Measurements from ENCODE around the gene ZC3HAV1.

Gene ZC3HAV1

DNA sequence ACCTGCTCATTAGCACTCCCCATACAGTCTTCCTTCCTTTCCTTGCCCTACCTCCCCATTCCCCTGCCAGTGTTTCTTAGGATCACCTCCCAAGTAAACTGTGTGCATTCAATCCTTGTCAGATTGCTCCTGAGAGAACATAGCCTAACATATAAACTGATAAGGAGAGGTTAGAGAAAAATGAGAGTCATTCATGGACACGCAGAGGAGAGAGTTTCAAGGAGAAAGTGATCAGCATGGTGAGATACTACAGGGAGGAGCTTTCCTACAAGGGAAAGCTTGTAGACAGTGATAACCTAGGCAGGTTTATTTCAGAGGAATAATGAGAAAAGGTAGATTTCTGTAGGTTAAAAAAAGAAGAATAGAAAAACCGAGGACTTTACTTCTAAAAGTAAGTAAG, 70.8 kb downstream of the ZC3HAV1 start:
- no peak for TF ChIP-seq EGR1 (IDR thresholded peaks at IDR 0.05)
- TF ChIP-seq TCF12 (IDR thresholded peaks at IDR 0.05; ENCODE audit: low read depth) = no peak
- TF ChIP-seq FOXM1 (IDR thresholded peaks at IDR 0.05; ENCODE audit: borderline replicate concordance, low read depth) = no peak

DNA sequence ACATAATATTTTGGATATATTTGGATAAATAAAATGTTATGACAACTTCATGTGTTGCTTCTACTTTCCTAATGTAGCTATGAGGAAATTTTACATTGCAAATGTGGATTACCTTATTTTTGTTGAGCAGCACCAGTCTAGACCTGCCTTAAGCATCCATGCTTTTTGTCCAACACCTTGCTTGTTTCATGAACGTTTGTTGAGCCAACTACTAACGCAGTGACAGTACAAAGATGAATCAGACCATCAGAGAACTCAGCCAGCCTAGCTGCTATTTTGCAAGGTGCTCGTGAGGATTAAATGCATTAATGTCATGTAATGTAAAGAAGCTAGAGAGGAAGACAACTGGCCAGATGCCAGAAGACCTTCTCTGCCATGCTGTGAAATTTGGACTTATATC, 72.6 kb downstream of the ZC3HAV1 start:
- TF ChIP-seq YY1 (IDR thresholded peaks at IDR 0.05; ENCODE audit: low read depth) (no peak), CEBPB (IDR thresholded peaks at IDR 0.05) (no peak), ZBTB7A (IDR thresholded peaks at IDR 0.05; ENCODE audit: low read depth) (no peak), TCF12 (IDR thresholded peaks at IDR 0.05; ENCODE audit: low read depth) (no peak), CREB1 (IDR thresholded peaks at IDR 0.05; ENCODE audit: low read depth) (no peak), EGR1 (IDR thresholded peaks at IDR 0.05) (no peak), RAD21 (IDR thresholded peaks at IDR 0.05; ENCODE audit: low read depth) (no peak), TAF1 (IDR thresholded peaks at IDR 0.05; ENCODE audit: low read depth) (no peak), EP300 (IDR thresholded peaks at IDR 0.05; ENCODE audit: borderline replicate concordance) (no peak), NFIC (IDR thresholded peaks at IDR 0.05) (no peak), TEAD4 (IDR thresholded peaks at IDR 0.05) (no peak), FOXM1 (IDR thresholded peaks at IDR 0.05; ENCODE audit: borderline replicate concordance, low read depth) (no peak)
- TF ChIP-seq, protein P1, sequence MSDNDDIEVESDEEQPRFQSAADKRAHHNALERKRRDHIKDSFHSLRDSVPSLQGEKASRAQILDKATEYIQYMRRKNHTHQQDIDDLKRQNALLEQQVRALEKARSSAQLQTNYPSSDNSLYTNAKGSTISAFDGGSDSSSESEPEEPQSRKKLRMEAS (IDR thresholded peaks at IDR 0.05) = no peak
- TF ChIP-seq, protein P2, sequence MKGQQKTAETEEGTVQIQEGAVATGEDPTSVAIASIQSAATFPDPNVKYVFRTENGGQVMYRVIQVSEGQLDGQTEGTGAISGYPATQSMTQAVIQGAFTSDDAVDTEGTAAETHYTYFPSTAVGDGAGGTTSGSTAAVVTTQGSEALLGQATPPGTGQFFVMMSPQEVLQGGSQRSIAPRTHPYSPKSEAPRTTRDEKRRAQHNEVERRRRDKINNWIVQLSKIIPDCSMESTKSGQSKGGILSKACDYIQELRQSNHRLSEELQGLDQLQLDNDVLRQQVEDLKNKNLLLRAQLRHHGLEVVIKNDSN (IDR thresholded peaks at IDR 0.05) = no peak
- TF ChIP-seq, protein P3, sequence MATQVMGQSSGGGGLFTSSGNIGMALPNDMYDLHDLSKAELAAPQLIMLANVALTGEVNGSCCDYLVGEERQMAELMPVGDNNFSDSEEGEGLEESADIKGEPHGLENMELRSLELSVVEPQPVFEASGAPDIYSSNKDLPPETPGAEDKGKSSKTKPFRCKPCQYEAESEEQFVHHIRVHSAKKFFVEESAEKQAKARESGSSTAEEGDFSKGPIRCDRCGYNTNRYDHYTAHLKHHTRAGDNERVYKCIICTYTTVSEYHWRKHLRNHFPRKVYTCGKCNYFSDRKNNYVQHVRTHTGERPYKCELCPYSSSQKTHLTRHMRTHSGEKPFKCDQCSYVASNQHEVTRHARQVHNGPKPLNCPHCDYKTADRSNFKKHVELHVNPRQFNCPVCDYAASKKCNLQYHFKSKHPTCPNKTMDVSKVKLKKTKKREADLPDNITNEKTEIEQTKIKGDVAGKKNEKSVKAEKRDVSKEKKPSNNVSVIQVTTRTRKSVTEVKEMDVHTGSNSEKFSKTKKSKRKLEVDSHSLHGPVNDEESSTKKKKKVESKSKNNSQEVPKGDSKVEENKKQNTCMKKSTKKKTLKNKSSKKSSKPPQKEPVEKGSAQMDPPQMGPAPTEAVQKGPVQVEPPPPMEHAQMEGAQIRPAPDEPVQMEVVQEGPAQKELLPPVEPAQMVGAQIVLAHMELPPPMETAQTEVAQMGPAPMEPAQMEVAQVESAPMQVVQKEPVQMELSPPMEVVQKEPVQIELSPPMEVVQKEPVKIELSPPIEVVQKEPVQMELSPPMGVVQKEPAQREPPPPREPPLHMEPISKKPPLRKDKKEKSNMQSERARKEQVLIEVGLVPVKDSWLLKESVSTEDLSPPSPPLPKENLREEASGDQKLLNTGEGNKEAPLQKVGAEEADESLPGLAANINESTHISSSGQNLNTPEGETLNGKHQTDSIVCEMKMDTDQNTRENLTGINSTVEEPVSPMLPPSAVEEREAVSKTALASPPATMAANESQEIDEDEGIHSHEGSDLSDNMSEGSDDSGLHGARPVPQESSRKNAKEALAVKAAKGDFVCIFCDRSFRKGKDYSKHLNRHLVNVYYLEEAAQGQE (IDR thresholded peaks at IDR 0.05; ENCODE audit: low read depth) = no peak

DNA sequence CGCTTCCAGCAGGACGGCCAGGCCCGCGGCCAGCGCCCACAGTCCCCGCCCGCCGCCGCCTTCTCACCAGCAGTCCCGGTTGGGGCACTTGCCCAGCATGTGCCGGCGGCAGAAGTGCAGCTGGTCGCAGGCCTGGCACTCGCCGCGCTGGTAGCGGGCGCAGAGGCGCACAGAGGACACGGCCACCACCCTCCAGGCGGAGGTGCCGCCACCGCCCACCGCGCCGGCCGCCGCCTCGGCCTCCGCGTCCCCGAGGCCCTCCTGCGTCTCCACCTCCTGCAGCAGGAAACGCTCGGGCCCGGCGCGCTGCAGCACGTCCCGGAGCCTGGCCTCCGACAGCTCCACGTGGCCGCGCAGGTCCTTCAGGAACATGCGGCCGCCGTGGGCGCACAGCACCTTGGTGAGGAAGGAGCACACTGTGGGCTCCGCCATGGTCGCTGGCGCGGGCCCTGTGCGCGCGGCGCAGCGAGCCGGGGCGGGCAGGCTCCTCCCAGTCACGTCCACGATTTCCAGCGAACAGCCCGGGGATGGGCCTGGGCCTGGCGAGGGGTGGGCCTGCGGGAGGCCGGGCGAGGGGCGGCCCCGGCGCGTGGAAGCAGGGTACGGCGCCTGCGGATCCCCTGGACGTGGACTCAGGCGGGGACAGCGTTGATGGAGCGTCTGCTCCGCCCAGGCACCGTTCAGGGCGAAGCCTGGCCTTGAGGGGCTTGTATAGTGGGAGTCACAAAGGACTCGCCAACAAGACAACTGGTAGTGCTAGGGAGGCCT, 73.8 kb downstream of the ZC3HAV1 start, which contains the start of gene ZC3HAV1L:
TSS of gene ZC3HAV1L (minus strand) at position 457 of the 768 bp plus-strand sequence. CDS start at position 432, 25 bp downstream.
- TF ChIP-seq EP300 (IDR thresholded peaks at IDR 0.05; ENCODE audit: borderline replicate concordance) (peak; percentile 49; the same call in 1 of the 2 replicates), NFIC (IDR thresholded peaks at IDR 0.05) (no peak; the same call in 1 of the 2 replicates), FOXM1 (IDR thresholded peaks at IDR 0.05; ENCODE audit: borderline replicate concordance, low read depth) (no peak), CREB1 (IDR thresholded peaks at IDR 0.05; ENCODE audit: low read depth) (no peak), EGR1 (IDR thresholded peaks at IDR 0.05) (no peak), YY1 (IDR thresholded peaks at IDR 0.05; ENCODE audit: low read depth) (peak; percentile 87), CEBPB (IDR thresholded peaks at IDR 0.05) (0 out of 2 replicates have a peak, but pooled peaks have one; percentile 1), RAD21 (IDR thresholded peaks at IDR 0.05; ENCODE audit: low read depth) (no peak), ZBTB7A (IDR thresholded peaks at IDR 0.05; ENCODE audit: low read depth) (peak; percentile 88), TAF1 (IDR thresholded peaks at IDR 0.05; ENCODE audit: low read depth) (peak; percentile 90), TEAD4 (IDR thresholded peaks at IDR 0.05) (no peak), TCF12 (IDR thresholded peaks at IDR 0.05; ENCODE audit: low read depth) (peak; percentile 14; the same call in 1 of the 2 replicates)
- TF ChIP-seq, protein P1 (IDR thresholded peaks at IDR 0.05) = peak; percentile 92
- TF ChIP-seq, protein P3 (IDR thresholded peaks at IDR 0.05; ENCODE audit: low read depth) = no peak
- TF ChIP-seq, protein P2 (IDR thresholded peaks at IDR 0.05) = no peak

DNA sequence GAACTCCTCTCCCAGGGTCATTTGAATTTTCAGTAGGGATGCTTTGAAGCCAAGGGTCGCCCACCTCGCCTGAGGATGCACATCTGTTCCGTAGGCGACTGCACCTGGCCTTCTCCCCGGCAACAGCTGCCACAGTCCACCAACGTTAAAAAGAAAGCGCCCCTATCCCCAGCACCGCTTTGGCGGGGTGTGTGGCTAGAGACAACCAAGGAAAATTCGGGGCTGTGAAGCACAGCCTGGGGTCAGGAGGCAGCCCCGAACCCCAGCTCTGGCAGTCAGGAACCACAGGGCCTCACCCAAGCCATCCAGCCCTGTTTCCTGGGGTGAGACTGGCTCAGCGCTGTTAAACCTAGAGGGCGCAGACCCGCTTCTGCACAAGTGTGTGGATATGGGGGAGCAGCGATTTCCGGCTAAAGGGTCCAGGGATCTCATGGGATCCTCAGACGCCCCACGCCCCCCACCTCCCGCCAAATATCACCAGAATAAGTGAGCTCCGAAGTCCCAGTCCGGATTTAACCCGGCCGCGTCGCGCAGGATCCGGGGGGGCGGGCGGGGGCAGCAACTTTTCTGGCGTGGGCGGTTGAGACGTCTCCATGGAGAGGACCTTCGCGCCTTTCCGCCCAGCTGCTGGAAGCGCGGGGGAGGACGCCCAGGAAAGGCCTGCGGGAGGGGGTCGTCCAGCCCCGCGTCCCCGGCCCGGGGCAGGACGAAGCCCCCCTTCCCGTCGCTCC, 74.5 kb downstream of the ZC3HAV1 start:
- TF ChIP-seq EGR1 (IDR thresholded peaks at IDR 0.05) = peak; percentile 83
- no peak for TF ChIP-seq RAD21 (IDR thresholded peaks at IDR 0.05; ENCODE audit: low read depth)

DNA sequence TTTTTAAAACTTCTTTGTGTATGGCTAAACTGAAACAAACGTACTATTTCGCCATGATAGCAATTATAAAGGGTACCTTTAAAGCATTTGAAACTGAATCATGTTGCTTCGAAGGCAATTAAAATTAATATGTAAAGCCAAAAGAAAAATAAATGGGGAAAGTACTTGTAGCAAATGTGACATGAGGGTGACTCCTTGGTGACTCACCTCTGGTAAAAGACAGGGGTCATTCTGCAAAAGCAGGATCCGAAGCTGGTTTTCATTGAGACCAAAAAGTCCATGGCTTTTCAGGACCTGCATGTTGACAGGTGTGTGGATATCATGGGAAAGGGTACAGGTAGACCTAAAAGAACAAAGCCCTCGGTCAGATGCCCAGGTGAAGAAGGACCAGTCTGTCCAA, 75.2 kb downstream of the ZC3HAV1 start:
- no peak for TF ChIP-seq FOXM1 (IDR thresholded peaks at IDR 0.05; ENCODE audit: borderline replicate concordance, low read depth)
- no peak for TF ChIP-seq RAD21 (IDR thresholded peaks at IDR 0.05; ENCODE audit: low read depth)
- no peak for TF ChIP-seq EP300 (IDR thresholded peaks at IDR 0.05; ENCODE audit: borderline replicate concordance)
- TF ChIP-seq TCF12 (IDR thresholded peaks at IDR 0.05; ENCODE audit: low read depth) = no peak
- TF ChIP-seq TEAD4 (IDR thresholded peaks at IDR 0.05) = no peak
